AG10803 (cell line): ENCODE measurements around the gene MAP7.
"Not testable (repeated sequence)": the region's sequence is repeated elsewhere in the genome, so short reads cannot be mapped to it uniquely, and the experiment has no call there.

Experiments used
- DNase-seq: peaks from one replicate; pipeline ENCODE4 v3.0.0; 2010; ENCODE audit warnings: low read depth
- H3K4me3 ChIP-seq: 2 replicates; pipeline ENCODE4 v1.5.1; 2011; ENCODE audit warnings: mild to moderate bottlenecking, low read length, control low read depth
- CTCF ChIP-seq: conservative IDR thresholded peaks from 2 replicates; pipeline ENCODE4 v1.5.1; 2011; ENCODE audit warnings: mild to moderate bottlenecking, low read length, control low read depth, inconsistent platforms

MAP7 gene

GRCh38 chr6:136309171-136309570, 241.1 kb downstream of the MAP7 start:
- TF ChIP-seq CTCF = no peak

GRCh38 chr6:136308469-136308868, 241.8 kb downstream of the MAP7 start:
- DNase-seq, H3K4me3 ChIP-seq: not testable (repeated sequence)

More at GRCh38 chr6:136309171-136309570, 241.1 kb downstream of the MAP7 start:
- no peak overlapping the region for H3K4me3 ChIP-seq
- DNase-seq = no peak

GRCh38 chr6:136307351-136307750, 242.9 kb downstream of the MAP7 start:
- TF ChIP-seq CTCF = no peak
- no peak overlapping the region for H3K4me3 ChIP-seq
- no peak for DNase-seq

GRCh38 chr6:136306466-136306865, 243.8 kb downstream of the MAP7 start:
- H3K4me3 ChIP-seq = no peak overlapping the region

GRCh38 chr6:136304410-136304809, 245.8 kb downstream of the MAP7 start:
- DNase-seq = no peak
- TF ChIP-seq CTCF = no peak
- no peak overlapping the region for H3K4me3 ChIP-seq

More at GRCh38 chr6:136306466-136306865, 243.8 kb downstream of the MAP7 start:
- DNase-seq = no peak
- no peak for TF ChIP-seq CTCF

- H3K4me3 ChIP-seq = no peak overlapping the region
- DNase-seq = no peak
- TF ChIP-seq CTCF = no peak
Observed at GRCh38 chr6:136303516-136303915, 246.7 kb downstream of the MAP7 start.

GRCh38 chr6:136294621-136295020, 255.6 kb downstream of the MAP7 start:
- no peak for DNase-seq
- no peak overlapping the region for H3K4me3 ChIP-seq
- no peak for TF ChIP-seq CTCF
